Caco-2 (cell line): ENCODE results near the gene MOBP. TPM values are rescaled to one million over a fixed set of nuclear protein-coding genes. Genes with fewer than 3 reads are reported as not detected.
"Not testable (repeated sequence)": the region's sequence is repeated elsewhere in the genome, so short reads cannot be mapped to it uniquely, and the experiment has no call there.

Source experiments
- Bru-seq: library from RNA; stranded (reverse); fragments of 400-500 nt; gene quantifications from one replicate; lab custom pipeline; 2021; lab: Mats Ljungman, UMichigan
- BruChase-seq, 2 experiments: library from RNA; stranded (reverse); fragments of 400-500 nt; gene quantifications; one replicate each; lab custom pipeline; 2021; lab: Mats Ljungman, UMichigan
- BruUV-seq: library from RNA; stranded (reverse); fragments of 400-500 nt; replicated peaks from 2 replicates; lab custom pipeline; 2021; lab: Mats Ljungman, UMichigan
- CTCF ChIA-PET: fragments of 300-600 bp; sonication (Branson Sonifier 250); formaldehyde crosslinking; loops from one replicate; lab custom pipeline; 2022; ENCODE audit warnings: antibody characterized with exemption; lab: Charles Lee
- POLR2A ChIA-PET: fragments of 300-600 bp; sonication (Branson Sonifier 250); formaldehyde crosslinking; loops from one replicate; lab custom pipeline; 2022; ENCODE audit warnings: antibody characterized with exemption; lab: Charles Lee
- DNase-seq, 2 experiments: peaks; one replicate each; pipeline versions ENCODE4 v3.0.0 to v3.0.0-alpha.2; 2020 to 2022
- H3K27me3 ChIP-seq: replicated peaks from 2 replicates; pipeline ENCODE4 v1.6.0; 2011; ENCODE audit warnings: low read length; ENCODE audit not compliant: control insufficient read depth, insufficient read depth
- H3K36me3 ChIP-seq: 2 replicates; pipeline ENCODE4 v1.5.1; 2011; ENCODE audit warnings: low read length; ENCODE audit not compliant: control insufficient read depth, insufficient read depth
- H3K4me1 ChIP-seq: fragments of 250-450 bp; sonication (Bioruptor Pico); 2 replicates; pipeline ENCODE4 v1.5.1; 2020; ENCODE audit warnings: mild to moderate bottlenecking
- H3K4me3 ChIP-seq: 2 replicates; pipeline ENCODE4 v1.5.1; 2011; ENCODE audit warnings: low read depth, mild to moderate bottlenecking, control low read depth, low read length
- H3K9me3 ChIP-seq: fragments of 250-450 bp; sonication (Bioruptor Pico); 2 replicates; pipeline ENCODE4 v1.5.1; 2020; ENCODE audit warnings: mild to moderate bottlenecking, moderate library complexity
- H3K27ac Mint-ChIP-seq: one replicate; pipeline ENCODE4 v1.8.0; 2022; ENCODE audit warnings: mixed read lengths; ENCODE audit not compliant: unreplicated experiment
- H3K27me3 Mint-ChIP-seq: one replicate; pipeline ENCODE4 v1.8.0; 2022; ENCODE audit warnings: mixed read lengths; ENCODE audit not compliant: insufficient read depth, unreplicated experiment
- H3K36me3 Mint-ChIP-seq: one replicate; pipeline ENCODE4 v1.8.0; 2022; ENCODE audit warnings: mild to moderate bottlenecking, mixed read lengths; ENCODE audit not compliant: insufficient read depth, unreplicated experiment
- H3K4me1 Mint-ChIP-seq: one replicate; pipeline ENCODE4 v1.8.0; 2022; ENCODE audit warnings: low read depth, mixed read lengths; ENCODE audit not compliant: unreplicated experiment
- H3K4me3 Mint-ChIP-seq: one replicate; pipeline ENCODE4 v1.8.0; 2022; ENCODE audit warnings: mild to moderate bottlenecking, moderate library complexity, mixed read lengths; ENCODE audit not compliant: unreplicated experiment
- H3K9me3 Mint-ChIP-seq: one replicate; pipeline ENCODE4 v1.8.0; 2022; ENCODE audit warnings: mixed read lengths; ENCODE audit not compliant: unreplicated experiment
- intact Hi-C: fragments of 100-400 bp; cut with micrococcal nuclease; formaldehyde crosslinking; loops from one replicate; pipeline ENCODE4 v1.10.0; 2022; ENCODE audit not compliant: unreplicated experiment
- long read RNA-seq: library from polyadenylated mRNA; stranded (forward); transcript quantifications from one replicate; pipeline ENCODE4 v2.0.0, GENCODE V29; 2022
- total RNA-seq: library from RNA; stranded (reverse); gene quantifications from 2 replicates; pipeline ENCODE4 v1.2.3, GENCODE V29; 2022
- TF ChIP-seq, protein P1 (sequence below), 2 experiments: fragments of 200-600 bp in 1 of 2; IDR thresholded peaks; 1 replicate in 1 of 2; 2 replicates in 1 of 2; pipeline versions ENCODE4 v1.5.1 to v1.8.0; 2011 to 2022; ENCODE audit warnings: antibody characterized with exemption in 1 of 2, control low read depth in 1 of 2, inconsistent platforms in 1 of 2, low read depth in 1 of 2, low read length in 1 of 2, mild to moderate bottlenecking in 1 of 2, moderate library complexity in 1 of 2; ENCODE audit not compliant: insufficient read depth in 1 of 2, severe bottlenecking in 1 of 2, unreplicated experiment in 1 of 2

MOBP gene
- total RNA-seq = 0.27 and 0.60 TPM in 2 replicates
- percentile 17 among the genes with signal in this experiment for Bru-seq, nascent RNA
- percentile 24 among the genes with signal in this experiment for BruChase-seq, experiment 1, labeled RNA remaining after a 2-hour chase
- BruChase-seq, experiment 2, labeled RNA remaining after a 6-hour chase = percentile 25 among the genes with signal in this experiment
- long read RNA-seq = 0 reads

GRCh38 chr3:39467394-39468107 lies at the start of gene MOBP:
Gene MOBP, plus strand, starts transcription at chr3:39467680. Its CDS starts 34,390 bp downstream, at chr3:39502070.
- ChIA-PET POLR2A (no interaction called here), CTCF (interaction anchor here (0.7 kb wide), 1 partner anchor 1328 kb away, joined by 3 read pairs; no protein-coding TSS in a partner anchor)
- Mint-ChIP-seq H3K9me3 (no peaks in the 10 kb centered on the region), H3K4me1 (peaks cover 7% of the 10 kb centered on the region), H3K4me3 (no peak within 1 kb of the TSS), H3K27me3 (peaks cover 15% of the 10 kb centered on the region), H3K27ac (no peak within 1 kb of the TSS), H3K36me3 (no peaks in the 10 kb centered on the region)
- Histone ChIP-seq H3K4me3 (no peak within 1 kb of the TSS), H3K27me3 (no peaks in the 10 kb centered on the region), H3K36me3 (no peaks in the 10 kb centered on the region), H3K4me1 (no peaks in the 10 kb centered on the region), H3K9me3 (no peaks in the 10 kb centered on the region)
- TF ChIP-seq, protein P1, sequence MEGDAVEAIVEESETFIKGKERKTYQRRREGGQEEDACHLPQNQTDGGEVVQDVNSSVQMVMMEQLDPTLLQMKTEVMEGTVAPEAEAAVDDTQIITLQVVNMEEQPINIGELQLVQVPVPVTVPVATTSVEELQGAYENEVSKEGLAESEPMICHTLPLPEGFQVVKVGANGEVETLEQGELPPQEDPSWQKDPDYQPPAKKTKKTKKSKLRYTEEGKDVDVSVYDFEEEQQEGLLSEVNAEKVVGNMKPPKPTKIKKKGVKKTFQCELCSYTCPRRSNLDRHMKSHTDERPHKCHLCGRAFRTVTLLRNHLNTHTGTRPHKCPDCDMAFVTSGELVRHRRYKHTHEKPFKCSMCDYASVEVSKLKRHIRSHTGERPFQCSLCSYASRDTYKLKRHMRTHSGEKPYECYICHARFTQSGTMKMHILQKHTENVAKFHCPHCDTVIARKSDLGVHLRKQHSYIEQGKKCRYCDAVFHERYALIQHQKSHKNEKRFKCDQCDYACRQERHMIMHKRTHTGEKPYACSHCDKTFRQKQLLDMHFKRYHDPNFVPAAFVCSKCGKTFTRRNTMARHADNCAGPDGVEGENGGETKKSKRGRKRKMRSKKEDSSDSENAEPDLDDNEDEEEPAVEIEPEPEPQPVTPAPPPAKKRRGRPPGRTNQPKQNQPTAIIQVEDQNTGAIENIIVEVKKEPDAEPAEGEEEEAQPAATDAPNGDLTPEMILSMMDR (IDR thresholded peaks at IDR 0.05; ENCODE audit: insufficient read depth in 1 of 2, low read depth in 1 of 2, low read length in 1 of 2, severe bottlenecking in 1 of 2, unreplicated experiment in 1 of 2) = no peak
- intact Hi-C loops = no loop called here
- no peak for DNase-seq
- no TSS peak for BruUV-seq

DNA sequence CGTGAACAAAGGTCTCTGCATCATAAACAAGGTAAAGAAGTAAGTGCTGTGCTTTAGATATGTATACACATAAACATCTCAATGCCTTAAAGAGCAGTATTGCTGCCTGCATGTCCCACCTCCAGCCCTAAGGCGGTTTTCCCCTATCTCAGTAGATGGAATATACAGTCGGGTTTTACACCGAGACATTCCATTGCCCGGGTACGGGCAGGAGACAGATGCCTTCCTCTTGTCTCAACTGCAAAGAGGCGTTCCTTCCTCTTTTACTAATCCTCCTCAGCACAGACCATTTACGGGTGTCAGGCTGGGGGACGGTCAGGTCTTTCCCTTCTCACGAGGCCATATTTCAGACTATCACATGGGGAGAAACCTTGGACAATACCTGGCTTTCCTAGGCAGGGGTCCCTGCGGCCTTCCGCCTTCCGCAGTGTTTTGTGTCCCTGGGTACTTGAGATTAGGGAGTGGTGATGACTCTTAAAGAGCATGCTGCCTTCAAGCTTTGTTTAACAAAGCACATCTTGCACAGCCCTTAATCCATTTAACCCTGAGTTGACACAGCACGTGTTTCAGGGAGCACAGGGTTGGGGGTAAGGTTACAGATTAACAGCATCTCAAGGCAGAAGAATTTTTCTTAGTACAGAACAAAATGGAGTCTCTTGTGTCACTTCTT lies 48.8 kb upstream of the MOBP start:
- H3K4me3 Mint-ChIP-seq, POLR2A ChIA-PET: not testable (repeated sequence)

DNA sequence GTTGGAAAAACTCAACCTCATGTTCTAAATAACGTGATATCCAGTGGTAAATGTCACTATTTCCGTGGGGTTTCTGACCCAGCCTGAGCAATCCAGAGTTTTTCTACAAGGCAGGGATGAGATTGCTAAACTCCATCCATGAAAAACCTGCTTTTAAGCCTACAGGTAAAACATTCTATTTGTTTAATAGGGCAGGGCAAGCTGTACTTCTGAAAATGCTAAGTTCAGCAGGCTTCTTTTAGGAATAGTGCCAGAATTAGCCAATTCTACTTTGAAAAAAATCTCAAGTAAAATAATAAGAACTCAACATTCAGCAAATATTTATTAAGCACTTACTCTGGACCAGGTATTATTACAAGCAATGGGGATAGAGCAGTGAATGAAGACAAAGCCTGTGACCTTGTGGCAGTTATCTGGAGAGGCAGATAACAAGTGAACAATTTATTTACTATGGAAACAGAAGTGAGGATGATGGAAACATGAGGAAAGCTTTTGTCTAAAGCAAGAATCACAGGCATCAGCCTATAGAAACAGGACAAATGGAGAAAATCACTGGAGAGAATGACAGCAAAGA lies 47.7 kb upstream of the MOBP start:
- Histone ChIP-seq H3K4me1 (peaks cover 6% of the 10 kb centered on the region; the same call in 1 of the 2 replicates), H3K27me3 (no peaks in the 10 kb centered on the region), H3K9me3 (no peaks in the 10 kb centered on the region), H3K36me3 (no peaks in the 10 kb centered on the region), H3K4me3 (no peak overlapping the region)
- H3K9me3 Mint-ChIP-seq = no peaks in the 10 kb centered on the region
- H3K4me1 Mint-ChIP-seq = peaks cover 10% of the 10 kb centered on the region
- H3K27me3 Mint-ChIP-seq = no peaks in the 10 kb centered on the region
- no TSS peak for BruUV-seq
- TF ChIP-seq, protein P1 (IDR thresholded peaks at IDR 0.05; ENCODE audit: insufficient read depth in 1 of 2, low read depth in 1 of 2, low read length in 1 of 2, severe bottlenecking in 1 of 2, unreplicated experiment in 1 of 2) = no peak
- no peak overlapping the region for H3K4me3 Mint-ChIP-seq
- POLR2A ChIA-PET = no interaction called here
- no peak overlapping the region for H3K27ac Mint-ChIP-seq
- H3K36me3 Mint-ChIP-seq = peaks cover 17% of the 10 kb centered on the region
- CTCF ChIA-PET = no interaction called here
- DNase-seq = no peak
- intact Hi-C loops = no loop called here

More for the DNA sequence above, 48.8 kb upstream of the MOBP start:
- H3K27me3 ChIP-seq, H3K27ac Mint-ChIP-seq, BruUV-seq, H3K36me3 ChIP-seq, CTCF ChIA-PET, DNase-seq, H3K9me3 Mint-ChIP-seq, H3K4me1 ChIP-seq, H3K27me3 Mint-ChIP-seq, H3K4me3 ChIP-seq, intact Hi-C loops, H3K9me3 ChIP-seq: not testable (repeated sequence)
- Mint-ChIP-seq H3K36me3 (peaks cover 28% of the 10 kb centered on the region), H3K4me1 (peaks cover 17% of the 10 kb centered on the region)
